ENCODE results near the gene CARNS1.
"Not testable (repeated sequence)": the region's sequence is repeated elsewhere in the genome, so short reads cannot be mapped to it uniquely, and the experiment has no call there.

Gene CARNS1

DNA sequence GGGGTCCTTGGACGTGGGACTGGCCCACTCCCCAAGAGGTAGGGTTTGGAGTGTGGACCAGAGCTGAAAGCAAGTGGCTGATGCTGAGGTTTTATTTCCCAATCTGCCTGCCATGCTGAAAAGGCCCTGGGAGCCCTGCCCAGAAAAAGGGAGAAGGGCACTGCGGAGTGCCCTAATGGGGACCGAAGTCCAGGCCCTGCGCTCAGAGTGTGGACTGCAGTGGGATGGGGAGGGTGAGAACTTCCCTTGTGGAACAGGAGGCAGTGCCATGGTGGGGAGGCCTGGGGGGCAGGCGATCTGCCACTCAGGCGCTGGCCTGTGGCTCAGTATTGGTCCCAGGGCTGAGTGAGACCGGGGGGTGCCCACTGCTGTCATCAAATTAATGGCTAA, 32.7 kb downstream of the CARNS1 start:
- DNase-seq: no peak

DNA sequence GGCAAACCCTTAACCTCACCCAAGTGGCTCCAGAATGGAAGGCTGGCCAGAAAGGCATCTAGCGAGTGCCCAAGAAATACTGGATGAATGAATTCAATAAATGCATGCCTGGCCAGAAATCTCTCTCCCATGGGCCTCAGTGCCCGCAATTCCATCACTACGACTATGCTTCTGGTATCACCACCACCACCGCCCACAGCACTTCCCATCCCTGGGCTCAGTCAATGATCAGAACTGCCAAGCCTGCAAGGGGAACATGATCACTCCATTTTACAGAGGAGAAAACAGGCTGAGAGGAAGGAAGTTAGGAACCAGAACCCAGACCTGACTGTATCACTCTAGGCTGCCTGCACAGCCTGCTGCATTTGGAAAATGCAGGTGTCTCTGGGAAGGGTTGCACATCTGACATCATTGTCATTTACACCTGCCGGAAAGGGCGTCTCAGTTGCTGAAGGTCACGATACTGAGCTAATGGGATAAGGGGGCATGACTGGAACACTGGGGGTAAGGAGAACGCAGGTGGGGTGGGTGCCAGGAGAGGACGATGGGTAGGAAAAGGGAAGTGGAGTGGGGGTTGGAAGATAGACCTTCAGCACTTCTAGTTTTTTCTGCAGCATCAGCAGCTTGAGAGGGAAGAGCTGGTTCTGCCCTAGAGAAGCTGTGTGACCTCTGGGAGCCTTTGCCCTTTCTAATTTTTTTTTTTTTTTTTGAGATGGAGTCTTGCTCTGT, 33.8 kb downstream of the CARNS1 start:
- DNase-seq: no peak

DNA sequence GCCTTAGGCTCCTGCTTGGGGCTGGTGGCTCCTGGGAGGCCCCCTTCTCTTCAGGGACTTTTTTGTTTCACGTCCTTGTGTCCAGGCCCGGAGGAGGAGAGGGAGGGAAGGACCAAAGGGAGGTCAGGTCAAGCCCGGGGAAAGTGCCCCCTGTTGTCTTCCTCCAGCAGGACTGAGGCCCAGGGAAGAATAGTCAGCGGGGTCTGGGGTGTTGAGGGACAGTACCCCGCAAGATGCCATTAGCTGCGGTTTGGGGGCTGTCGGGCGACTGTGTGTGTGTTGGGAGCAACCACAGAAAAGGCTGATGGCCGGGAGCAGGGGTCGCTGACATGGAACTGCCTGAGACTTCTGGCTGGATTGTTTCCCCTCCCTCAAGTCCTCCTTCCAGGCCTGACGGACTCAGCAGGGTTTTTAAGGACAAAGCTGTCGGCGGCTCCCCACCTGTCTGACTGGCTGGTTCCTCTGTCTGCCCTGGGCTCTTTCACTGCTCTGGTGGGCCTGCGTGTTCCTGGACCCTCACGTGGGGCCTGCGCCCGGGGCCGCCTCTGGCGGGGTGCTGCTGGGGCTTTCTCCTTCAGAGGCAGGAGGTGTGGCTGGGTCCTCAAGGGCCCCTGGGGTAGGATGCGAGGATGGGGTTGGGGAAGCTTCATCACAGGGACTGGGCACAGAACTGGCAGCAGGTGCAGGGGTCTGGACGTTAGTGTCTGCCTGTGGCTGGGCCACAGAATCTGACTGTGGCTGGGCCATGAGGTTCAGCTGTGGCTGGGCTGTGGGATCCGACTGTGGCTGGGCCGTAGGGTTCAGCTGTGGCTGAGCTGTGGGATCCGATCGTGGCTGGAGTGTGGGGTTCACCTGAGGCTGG, 35.5 kb downstream of the CARNS1 start:
- DNase-seq: no peak

DNA sequence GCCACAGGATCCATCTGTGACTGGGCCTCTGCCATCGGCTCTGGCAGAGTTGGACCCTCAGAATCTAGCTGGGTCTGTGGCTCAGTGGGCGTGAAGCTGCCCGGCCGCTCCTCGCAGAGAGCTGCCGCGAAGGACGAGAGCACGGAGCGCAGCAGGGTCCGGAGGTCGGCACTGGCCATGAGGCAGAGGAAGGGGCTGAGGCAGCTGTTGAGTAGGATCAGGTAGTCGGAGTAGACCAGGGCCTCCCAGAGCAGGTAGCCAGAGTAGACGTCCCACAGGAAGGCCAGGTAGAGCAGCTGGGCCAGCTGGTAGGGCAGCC, 36.1 kb downstream of the CARNS1 start:
- DNase-seq: no peak

DNA sequence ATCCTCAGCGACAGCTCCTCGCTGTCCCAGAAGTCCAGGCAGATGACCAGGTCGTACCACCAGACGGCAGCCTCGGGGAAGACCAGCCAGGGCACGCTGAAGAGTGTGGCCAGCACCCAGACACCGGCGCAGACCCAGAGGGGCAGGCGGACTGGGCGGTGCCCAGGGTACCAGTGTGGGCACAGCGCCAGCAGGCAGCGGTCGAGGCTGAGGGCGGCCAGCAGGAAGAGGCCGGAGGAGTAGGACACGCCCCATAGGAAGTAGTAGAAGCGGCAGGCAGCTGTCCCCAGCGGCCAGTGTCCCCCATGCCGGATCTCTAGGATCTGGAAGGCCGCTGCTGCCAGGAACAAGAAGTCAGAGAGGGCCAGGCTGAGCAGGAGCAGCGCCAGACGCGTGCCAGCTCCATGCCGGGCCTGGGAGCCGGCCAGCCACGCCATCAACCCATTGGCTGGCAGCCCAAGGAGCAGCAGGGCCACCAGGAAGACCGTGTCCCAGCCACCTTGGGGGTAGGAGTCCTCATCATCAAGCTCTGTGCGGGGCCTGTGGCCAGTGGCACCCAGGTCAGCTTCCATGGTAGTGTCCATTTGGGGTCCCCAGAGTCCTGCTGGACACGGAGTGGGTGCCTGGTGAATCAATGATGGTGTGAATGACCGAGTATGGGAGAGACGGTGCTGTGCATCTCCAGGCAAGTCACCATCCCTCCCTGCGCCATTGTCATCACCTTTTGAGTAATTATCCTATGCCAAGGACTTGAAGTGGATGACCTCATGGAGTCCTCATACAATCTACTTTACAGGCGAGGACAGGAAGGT, 36.9 kb downstream of the CARNS1 start, which contains the start of gene GPR152:
Gene GPR152, minus strand, starts transcription at position 589 of the 812 bp plus-strand sequence. Its CDS starts 5 bp downstream, at position 584.
- DNase-seq: no peak

DNA sequence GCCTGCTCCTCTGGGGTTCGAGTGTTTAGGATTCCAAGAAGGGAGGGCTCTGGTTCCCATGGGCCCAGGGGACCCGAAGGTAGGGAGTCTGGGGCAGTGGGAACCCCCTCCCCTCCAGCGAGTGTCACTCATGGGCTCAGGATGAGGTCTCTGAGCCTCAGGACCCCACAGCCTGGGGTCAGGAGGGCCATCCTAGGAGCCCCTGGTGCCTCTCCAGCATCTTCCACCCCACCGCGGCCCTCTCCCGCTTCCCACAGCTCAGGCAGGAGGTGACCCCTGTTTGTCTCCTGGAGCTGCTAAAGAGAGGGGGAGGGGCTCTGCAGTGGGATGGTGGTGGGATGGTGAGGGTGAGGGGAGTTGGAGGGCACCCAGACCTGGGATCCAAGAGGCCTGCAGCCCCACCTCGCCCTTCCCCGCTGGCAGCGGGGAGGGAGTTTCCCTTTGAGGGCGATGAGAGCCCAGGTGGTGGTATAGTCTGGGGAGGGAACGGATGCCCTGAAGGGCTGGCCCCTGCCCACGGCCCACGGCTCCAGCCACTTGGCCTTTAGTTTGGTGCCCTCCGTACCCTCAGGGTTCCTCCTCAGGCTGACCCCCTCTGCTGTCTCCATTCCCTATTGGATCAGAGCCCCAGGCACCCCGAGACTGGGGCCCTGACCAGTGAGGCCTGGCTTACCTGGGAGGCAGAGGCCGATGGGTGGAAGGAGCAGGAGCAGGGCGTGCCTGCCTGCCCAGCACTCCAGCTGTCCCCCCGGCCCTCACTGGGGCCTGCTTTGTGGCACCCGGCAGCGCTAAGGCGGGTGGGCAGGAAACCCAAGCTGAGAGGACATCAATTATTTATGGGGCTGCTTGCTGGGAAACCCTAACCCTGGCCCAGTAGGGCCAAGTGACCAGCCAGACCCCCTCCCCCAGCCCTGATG, 38.6 kb downstream of the CARNS1 start:
- no peak for DNase-seq

DNA sequence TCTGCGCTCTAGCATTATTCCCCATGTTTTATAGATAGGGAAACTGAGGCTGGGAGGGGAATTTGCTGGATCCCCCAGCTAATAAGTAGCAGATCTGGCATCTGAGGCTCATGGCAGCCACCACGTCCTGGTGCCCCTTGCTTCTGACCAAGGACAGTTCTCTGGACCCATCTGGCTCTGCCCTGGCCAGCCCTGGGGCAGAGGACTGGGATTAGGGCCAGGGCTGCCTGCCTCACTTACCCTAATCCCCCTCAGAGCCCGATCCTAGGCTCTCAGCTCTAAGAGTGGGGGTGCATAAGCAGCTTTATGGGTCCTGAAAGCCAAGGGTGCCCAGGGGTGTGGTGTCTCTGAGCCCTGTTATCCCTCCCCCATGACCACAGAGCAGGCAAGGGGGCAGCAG, 39.6 kb downstream of the CARNS1 start, which contains the start of gene CABP4:
Gene CABP4, plus strand, starts transcription at position 301 of the 400 bp plus-strand sequence. Its CDS starts 70 bp downstream, at position 371.
- DNase-seq: no peak

DNA sequence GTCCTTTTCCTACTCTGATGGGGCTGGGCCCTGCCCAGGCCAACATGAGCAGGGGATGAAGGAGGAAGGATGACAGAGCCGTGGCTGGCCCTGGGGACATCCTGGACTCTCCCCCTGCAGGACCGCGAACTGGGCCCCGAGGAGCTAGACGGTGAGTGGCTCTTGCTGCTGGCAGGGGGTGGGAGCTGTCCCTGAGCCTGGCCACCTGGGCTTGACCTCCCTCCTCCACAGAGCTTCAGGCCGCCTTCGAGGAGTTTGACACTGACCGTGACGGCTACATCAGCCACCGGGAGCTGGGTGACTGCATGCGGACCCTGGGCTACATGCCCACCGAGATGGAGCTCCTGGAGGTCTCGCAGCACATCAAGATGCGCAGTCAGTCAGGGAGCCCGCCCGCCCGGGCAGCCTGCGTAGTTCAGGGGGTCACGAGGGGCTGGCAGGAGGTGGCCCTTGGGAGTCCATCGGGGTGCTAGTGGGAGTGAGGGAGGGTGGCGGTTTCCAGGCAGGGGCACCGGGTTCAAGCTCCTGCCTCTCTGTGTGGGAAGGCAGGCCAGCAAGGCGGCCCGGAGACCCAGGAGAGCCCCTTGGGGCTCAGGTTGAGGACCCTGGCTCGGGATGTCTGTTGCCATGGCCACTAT, 40.7 kb downstream of the CARNS1 start:
- DNase-seq: no peak

DNA sequence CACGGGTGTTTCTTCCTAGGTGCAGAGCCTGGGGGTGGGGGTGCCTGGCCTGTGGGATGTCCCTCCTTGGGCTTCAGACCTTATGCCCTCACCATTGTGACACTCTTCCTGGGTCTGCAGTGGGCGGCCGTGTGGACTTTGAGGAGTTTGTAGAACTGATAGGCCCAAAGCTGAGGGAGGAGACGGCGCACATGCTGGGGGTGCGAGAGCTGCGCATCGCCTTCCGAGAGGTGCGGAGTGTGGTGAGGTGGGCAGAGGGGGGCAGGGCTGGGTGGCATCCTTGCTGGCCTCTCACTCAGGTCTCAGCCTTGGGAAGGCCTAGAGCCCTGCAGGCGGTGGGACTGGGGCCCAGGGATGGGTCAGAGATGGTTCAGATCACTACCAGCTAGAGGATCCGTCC, 42.0 kb downstream of the CARNS1 start:
- DNase-seq: no peak

DNA sequence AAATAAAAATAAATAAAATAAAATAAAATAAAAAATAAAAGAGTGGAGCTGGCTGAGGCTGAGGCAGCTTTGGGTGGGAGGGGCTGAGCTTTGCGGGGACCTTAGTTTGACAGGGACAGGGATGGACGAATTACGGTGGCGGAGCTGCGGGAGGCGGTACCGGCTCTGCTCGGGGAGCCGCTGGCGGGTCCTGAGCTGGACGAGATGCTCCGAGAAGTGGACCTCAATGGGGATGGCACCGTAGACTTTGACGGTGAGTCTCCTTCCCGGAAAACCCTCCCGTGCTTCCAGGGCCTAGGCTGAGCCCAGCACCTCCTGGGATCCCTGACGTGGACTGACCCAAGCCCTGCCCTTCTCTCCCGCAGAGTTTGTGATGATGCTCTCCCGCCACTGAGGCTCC, 42.8 kb downstream of the CARNS1 start:
- DNase-seq: no peak

DNA sequence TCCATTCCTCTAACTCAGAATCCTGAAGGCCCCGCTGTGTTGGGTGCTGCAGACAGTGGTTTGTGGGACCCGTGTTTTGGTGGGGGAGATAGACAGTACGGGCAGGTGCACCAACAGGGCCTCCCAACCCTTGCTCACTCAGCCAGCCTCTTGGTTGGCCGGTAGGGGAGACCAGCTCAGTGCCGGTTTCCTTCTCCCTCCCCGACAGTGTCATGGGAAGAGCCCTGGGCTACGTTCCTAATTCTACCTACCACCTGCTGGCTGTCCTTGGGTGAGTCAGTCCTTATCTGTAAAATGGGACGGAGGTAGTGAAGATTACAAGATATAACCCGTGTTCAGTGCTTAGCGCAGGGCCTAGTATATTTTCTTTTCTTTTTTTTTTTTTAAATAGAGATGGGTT, 47.7 kb downstream of the CARNS1 start:
- DNase-seq: no peak

DNA sequence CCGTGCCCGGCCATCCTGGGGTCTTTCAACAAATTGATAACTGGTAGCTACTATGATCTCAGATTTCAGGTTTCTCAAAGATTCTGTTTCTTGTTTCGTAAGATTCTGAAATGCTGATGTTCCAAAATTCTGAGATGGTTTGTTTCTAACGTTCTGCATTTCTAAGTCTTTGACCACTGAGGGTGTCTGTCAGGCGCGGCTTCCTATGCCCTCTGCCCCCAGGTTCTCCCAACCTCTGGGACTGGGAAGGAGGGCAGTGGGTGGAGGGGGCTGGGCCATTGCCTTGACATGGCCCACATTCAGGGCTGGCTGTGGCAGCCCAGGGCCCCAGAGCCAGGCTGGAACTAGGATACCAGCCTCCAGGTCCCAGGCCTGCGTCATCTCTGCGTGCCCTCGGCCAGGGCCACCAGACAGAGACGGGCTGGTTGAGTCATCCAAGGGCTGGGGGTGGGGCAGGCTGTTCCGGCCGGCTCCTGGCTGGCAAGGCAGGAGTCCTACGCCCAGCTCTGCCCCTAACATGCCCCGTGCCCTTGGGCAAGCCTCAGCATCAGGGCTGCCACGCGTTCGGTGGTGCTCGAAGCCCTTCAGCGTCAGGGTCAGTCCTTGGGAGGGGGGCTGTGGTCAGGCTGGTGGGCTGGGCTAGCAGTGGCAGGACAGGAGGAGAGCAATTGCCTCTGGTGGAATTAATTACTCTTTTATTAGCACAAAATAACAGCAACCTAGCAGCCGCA, 48.4 kb downstream of the CARNS1 start:
- no peak for DNase-seq

DNA sequence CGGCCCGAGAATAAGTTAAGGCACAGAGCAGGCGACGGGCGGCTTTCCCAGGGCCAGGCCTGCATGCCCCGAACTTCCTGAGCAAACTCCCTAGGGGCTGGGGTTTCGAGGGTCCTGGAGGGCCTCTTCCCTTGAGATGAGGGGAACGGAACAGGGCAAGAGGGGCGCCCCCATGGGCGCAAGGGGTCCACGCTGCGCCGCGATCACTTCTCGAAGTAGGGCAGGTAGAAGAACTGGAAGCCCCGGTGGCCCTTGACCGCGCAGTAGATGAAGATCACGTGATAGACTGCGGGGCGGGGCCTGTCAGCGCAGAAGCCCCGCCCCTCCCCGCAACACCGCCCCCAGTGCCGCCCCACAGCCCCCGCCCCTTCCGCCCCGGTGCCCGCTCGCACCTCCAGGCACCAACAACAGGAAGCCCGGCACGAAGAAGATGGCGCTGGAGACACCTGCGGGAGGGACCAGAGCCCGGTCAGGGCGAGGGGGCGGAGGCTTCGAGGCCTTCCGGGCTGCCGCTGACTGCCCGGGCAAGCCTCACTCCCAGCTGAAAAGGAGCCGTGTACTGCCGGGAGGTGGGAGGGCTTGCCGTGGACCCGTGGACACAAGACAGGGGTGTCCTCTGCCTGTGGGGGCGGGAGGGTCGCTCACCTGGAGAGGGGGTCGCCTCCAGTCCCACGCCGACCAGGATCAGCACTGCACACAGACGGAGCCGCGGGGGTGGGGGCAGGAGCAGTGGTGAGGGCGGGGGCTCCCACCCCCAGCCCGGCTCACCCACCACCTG, 49.1 kb downstream of the CARNS1 start:
- DNase-seq: peak; percentile 96

DNA sequence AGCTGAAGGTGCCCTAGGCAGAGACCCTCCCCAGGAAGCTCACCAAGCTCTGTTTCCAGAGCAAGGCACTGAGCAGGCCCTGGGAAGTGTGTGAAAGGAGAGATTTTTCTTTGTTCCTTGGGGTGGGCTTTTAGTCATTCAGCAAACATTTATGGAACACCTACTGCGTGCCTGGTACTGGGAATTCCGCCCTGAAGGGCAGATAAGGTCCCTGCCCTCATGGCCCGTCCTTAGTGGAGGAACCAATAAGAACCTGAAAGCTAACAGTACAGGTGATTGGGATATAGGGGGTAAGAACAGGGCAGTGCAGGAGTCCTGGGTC, 49.7 kb downstream of the CARNS1 start:
- DNase-seq: no peak

DNA sequence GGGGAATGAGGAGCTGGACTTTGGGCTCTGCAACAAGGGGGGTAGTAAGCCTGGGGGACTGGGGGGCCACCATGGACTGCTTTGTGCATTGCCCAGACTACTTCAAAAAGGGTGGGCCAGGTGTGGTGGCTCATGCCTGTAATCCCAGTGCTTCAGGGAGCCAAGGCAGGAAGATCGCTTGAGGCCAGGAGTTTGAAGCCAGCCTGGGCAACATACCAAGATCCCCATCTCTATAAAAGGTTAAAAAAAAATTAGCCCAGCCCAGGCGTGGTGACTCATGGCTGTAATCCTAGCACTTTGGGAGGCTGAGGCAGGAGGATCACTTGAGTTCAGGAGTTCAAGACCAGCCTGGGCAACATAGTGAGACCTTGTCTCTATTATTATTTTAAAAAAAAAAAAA, 50.1 kb downstream of the CARNS1 start:
- not testable (repeated sequence) for DNase-seq

DNA sequence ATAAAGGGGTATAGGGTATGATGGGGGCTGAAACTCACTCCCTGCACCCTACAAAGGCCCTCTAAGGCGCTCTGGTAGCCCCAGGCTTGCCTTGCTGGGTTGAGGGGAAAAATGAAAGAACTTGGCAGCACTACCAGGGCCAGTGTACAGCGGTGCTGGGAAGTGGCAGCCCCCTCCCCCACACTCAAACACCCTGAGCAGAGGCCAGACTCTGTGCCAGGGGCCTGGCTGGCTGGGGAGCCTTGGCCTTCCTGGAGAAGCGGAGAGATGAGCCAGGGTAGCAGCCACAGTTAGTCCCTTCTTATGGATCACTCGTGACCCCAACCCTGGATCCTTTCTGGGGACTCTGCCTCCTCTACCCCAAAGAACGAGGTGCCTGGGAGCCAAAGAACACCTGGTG, 50.9 kb downstream of the CARNS1 start:
- DNase-seq: no peak

DNA sequence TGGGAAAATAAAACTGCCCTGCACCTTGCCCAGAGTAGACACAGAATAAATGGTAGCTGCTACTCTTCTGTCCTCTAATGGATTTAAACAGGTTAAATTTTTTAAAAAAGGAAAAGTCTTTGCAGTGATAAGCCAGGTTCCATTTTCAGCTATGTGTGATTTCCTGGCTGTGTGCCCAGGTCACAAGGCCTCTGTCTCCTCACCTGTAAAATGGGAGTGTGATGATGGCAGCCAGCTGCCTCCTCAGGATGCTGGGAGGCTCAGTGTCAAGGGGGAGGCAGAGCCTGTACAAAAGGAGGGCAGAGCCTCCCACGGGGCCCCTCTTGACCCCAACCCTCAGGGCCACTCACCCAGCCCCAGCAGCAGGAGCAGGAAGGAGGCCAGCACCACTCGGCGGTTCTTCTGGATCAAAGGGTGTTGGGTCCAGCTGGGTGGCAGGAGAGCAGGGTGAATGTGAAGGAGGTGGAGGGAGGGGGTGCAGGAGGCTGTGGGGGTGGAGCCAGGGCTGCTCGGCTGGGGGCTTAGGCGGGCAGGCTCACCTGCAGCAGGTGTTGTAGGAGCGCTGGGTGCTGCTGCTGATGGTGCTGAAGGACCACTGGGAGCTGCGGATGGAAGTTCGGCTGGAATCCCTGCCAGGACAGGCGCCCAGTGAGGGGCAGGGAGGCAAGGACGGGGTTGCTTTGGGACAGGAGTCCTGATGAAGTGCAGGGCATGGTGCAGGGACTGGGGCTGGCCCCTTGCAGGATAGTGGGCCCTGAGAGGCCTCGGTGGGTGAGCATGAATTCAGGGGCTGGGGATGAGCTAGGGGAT, 51.7 kb downstream of the CARNS1 start:
- DNase-seq: no peak

DNA sequence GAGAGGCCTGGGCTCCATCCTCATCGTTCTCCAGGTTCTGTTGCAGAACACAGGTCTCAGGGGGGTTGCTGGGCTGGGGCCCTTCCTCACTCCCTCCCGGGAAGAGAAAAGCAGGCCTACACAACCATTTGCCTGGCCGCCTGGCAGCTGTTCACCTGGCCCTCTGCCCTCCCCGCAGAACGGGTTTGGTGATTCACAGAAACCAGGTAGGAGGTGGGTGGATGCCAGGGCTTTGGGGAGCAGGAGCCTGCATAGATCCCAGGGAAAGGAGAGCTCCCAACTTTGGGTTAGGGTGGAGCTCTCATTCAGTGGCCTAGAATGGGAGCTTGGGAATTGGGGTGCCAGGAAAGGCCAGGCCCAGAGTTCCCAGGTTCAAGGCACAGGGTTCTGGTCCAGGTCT, 52.6 kb downstream of the CARNS1 start:
- DNase-seq: no peak

DNA sequence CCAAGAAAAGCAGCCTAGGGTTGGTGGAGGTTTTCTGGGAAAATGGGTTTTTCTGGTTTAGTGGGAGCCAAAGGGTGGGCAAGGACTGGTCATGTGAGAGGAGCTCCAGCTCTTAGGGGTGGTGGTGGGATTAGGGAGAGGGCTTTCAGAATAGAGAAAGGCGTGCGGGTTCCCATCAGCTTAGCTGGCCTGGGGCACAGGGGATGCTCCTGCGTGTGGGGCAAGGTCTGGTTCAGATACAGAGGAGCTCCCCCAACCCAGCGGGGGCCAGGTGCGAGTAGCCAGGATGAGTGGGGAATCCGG, 52.9 kb downstream of the CARNS1 start:
- no peak for DNase-seq

Measured in 8988T (cell line).